AG08395 (cell line): ENCODE measurements around the gene NOL6.
A peak's percentile ranks its signal among the peaks of the same experiment; 100 is the strongest.
"Not testable (repeated sequence)": the region's sequence is repeated elsewhere in the genome, so short reads cannot be mapped to it uniquely, and the experiment has no call there.

Experiments used
- DNase-seq: peaks from one replicate; pipeline ENCODE4 v3.0.0; 2012; ENCODE audit warnings: mixed read lengths, low spot score

Gene NOL6

DNA sequence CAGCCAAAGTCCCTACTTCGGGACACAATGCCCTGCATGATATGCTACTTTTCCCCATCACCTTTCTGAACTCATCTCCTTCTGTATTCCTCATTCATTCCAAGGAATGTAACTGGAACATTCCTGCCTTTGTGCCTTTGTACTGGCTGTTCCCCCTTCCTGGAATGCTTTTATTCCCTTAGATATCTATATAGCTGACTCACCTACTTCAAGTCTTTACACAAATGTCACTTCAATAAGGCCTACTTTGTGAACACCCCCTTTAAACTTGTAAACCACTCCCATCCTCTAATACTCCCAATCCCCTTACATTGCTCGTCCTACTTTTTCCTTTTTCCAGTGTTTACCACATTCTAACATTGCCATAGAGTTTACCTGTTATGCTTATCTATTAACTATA lies 2.4 kb downstream of the NOL6 start:
- DNase-seq: no peak

DNA sequence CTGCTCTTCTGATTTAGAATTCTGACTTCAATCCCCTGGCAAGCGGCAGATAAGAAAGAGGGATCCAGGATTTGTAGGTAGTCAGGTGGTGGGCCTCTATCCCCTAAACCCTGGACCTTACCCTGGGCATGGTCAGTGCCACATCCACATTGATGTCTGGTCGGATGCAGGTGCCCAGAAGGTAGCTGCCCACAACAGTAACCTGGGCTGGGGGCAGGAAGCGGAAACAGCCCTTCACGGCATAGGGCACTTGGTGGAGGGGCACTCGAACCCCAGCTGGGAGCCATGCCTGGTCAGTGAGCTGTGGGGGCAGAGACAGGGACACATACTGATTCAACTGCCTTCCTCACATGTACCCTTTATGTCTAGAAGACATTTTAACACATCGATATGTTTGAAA lies 3.8 kb downstream of the NOL6 start:
- no peak for DNase-seq

DNA sequence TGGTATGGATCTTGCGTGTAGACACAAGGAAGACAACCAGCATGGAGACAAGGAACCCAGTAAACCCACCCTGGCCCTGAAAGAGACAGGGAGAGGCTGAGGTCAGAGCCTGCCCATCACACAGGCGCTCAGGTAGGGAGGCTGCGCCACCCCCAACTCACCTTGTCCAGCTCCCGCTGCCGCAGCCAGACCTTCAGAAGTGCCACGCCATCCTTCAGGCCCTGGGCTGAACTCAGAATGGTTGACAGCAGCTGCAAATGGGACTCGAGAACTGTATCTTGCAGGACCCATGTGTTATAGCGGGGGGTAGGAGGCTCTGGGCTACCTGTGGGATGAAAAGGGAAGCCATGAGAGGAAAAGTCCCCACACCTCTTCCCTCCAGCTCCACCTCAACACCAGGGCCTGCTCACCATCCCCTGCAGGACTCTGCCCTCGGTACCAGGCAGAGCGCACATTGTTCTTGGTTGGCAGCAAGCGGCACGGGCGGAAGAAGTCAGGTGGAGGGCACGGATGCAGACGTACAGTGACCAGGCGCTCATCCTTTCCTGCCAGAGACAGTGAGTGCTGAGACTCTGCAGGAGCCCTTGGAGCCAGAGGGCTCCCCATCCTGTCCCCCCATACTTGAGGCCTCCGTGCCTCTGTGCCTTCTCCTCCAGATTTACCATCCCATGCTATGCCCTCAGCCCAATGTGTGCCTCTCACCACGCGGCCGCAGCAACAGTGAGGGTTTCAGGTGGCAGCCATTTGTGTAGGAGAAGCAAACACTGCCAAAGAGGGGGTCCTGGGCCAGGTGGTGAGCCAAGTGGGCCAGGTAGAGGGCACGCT lies 4.7 kb downstream of the NOL6 start:
- DNase-seq: no peak

DNA sequence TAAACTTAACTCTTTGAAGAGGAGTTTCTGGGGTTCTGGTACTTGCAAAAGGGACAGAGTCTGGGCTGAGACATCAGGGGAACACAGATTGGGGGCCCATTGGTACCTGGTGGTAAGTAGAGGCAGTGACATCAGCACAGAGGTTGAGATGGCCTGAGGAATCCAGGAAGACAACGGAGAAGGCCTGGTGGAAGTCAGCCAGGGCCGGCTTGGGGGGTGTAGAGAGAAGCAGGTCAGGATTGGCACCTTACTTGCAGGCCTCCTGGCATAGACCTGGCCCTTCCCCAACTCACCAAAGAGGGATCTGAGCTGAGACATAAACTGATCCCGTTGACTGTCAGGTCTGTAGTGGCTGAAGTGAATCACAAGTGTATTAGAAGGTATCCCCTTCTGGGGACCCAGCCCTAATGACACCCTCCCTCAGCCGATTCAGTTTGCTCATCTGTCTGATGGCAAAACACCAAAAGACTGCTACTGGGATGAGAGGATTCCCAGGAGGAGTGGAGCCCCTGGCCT lies 5.5 kb downstream of the NOL6 start:
- DNase-seq: no peak

DNA sequence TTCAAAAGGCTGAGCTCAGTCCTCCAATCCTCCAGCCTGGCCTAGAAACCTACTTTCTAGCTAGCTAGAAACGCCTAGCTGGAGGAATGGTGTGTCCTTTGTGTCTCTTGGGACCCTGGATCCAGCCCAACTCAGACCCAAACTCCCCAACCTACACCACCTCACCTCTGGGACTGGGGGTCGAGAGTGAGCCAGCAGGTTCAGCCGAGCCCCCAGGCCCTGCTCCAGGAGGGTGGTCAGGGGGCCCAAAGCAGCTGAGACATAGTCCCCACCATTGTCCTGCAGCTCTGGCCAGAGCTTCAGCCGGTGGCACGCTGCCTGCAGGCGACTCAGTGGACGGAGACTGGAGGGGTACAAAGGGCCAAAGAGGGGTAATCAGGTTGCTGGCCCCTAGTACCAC lies 6.2 kb downstream of the NOL6 start:
- DNase-seq: no peak

DNA sequence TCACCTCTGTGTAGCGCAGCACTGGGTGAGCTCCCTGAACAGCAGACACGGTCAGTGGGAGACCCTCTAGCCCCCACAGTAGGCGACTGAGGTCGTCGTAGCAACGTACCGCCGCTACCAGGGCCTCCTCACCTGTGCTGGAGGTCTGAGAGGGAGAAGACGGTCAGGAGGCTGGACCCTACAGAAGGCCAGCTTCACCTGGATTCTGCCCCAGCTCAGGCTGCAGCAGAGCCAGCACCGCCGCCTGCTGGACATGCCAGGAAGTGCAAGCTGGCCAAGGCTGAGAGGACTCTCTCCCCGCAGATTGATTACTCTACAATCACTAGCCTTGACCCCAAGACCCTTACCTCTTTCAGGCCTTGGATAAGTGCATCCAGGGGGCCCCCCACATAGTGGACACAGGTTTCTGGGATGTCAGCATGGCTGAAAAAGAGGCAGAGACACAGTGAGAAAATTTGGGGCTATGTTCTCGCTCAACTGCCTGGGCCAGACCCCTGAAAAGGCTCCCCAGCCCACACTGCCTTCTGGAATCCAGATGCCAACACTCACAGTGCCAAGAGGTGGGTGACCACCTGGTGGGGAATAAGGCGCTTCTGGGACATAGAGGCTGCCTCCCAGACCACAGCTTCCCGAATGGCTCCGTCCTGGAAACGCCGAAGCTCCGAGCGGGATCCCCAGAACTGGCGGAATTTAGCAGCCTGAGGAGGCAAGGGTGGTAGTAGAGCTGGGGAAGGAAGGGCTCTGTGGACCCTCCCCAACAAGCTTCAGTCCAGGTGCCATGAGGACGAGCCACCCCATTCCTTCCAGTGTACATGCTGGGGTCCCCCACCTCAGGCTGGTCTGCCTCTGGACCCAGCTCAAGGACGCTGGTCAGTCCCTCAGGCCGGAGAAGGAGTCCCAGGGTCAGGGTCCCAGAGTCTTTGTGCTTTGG lies 6.9 kb downstream of the NOL6 start:
- DNase-seq: peak; percentile 72

DNA sequence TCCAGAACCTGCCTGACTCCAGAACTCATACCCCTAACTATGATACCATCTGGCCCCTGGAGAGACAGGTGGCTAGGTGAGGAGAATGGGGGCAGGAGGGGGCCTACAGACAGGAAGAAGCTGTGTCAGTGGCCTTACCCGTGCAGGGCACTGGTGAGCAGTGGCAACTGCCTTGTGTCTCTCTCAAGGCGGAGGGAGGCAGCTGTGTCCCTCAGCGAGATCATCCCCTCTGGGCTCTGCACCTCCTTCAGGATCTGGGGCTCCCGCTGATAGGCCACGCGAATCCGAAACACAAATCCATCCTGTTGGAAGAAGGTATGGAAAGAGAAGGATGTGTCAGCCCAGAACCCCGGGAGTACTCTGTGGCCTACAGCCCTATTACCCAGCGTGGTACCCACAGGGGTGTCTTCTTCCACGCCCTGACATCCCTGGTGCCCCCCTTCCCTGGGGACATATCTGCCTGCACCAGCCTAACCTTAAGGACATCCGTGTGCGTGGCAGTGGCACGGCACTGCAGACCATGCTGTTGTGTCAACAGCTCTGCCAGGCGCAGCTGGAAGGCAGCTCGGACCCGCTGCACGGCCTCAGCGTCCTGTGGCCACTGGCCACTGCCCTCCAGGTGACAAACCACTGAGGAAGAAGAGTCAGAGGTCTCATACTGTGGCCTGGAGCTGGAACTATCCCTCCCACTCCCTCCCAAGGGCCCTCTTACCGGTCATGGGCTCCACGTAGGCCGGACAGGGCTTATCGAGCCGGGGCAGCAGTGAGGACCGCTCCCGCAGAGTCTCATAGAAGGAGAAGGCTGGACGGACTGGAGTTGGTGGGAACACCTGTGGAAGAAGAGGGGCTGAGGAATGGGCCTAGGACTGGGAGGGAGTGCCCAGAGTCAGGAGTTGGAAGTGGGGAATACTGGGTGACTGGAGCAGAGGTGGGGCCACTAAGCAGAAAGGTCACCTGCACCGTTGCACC lies 7.8 kb downstream of the NOL6 start:
- DNase-seq: no peak

DNA sequence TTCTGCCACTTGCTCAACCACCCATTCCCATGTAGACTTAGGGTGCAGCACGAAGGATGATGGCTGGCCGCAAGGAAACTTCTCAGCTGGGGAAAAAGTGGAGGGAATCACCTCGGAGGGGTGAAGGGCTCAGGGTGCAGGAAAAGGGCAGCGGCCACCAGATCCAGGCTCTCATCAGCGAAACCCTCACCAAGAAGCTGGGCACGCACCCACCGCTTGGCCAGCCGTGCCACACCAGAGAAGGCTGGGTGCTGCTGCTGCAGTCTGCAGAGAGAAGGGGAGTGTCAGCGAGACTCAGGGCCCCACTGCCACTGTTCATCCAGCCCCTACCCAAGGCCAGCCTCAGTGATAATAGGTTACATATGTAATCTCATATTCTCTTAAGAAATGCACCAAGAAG lies 8.6 kb downstream of the NOL6 start:
- DNase-seq: no peak

DNA sequence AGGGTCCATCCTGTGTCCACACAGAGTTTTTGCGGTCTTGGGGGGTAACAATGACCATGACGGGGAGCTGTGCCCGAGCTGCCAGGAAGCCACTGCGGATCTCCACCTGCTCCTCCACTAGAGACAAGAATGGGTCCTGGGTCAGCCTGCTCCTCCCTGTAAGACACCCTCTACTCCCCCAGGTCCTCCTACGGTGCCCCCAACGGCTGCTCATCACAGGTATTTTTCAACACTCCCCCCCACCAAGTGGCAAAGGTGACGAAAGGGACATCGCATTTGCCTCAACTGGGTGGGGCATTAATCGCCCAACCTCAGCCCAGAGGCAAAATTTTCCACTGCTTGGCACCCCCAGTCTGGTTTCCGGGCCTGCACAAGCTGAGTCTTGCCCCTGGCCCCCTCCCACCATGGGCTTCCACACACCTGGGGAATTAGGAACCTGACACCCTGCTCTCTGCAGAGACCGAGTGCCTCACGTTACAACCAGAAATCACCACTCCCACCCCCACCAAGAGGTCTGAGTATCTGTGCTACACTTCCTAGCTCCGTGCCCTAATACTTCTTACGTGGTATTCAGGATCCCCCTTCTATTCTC lies 9.6 kb downstream of the NOL6 start:
- DNase-seq: no peak

DNA sequence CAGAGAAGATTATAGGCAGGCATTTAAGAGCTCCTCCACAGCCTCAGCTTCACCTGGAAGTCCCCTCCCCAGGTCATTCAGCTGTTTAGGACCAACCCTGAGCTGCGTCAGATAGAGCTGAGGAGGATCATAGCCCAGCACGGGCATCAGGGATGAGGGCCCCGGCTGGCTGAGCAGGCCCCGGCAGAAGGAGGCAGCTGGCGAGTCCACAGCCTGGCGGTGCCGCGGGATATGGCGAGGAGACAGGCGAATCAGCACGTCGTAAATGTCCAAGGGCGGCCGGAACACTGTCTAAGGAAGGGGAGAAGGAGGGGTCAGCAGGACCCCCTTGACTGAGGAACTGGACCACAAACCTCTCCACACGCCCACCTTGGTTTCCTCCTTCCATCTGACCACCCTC lies 10.6 kb downstream of the NOL6 start:
- DNase-seq: no peak

DNA sequence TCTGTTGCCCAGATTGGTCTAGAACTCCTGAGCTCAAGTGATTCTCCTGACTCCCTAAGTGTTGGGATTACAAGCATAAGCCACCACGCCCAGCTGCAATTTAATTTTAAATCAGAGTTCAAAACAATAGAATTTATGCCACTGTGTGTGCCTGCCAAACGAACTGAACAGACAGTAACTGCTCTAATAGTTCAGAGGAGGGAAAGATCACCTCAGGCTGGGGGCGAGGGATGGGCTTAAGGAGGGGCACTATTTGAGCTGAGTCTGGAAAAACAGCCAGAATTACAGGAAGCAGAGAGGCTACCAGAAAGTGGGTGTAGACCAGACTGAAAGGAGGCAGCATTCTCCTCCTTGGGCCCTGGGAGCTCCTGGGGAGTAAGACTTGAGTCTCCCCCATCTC lies 12.2 kb downstream of the NOL6 start:
- no peak for DNase-seq

DNA sequence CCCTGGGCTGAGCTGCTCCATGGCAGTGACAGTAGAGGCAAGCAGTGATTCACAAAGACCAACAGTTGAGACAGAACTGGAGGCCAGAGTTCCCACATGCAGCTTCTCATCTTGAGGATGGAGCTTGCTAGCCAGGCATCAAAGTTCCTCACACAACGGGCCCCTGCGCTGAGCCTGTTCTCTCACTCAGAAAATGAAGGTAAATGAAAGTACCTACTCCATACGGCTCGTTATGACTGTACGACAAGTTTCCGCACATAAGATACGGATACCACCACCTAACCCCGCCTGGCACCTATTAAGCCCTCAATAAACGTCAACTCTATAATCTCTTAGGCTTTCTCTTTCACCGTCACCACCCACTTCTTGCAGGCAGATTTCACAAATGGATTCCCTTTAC lies 12.9 kb downstream of the NOL6 start:
- DNase-seq: no peak

DNA sequence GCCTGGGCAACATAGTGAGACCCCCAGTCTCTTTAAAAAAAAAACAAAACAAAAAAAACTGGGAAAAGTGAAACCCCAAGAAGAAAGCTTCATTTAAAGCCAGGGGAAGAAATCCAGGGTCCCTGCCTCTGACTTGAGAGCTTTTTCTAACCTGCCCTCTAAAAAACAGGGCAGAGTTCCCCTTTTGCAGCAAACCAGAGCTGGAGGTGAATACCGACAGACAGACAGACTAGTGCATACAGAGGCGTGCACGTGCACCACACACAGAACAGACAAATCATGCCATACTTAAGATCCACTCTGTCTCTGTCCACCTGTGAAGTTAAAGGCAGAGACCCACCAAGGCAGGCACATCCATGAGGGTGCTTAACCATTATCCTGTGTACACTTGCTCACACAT lies 14.6 kb downstream of the NOL6 start:
- DNase-seq: no peak

DNA sequence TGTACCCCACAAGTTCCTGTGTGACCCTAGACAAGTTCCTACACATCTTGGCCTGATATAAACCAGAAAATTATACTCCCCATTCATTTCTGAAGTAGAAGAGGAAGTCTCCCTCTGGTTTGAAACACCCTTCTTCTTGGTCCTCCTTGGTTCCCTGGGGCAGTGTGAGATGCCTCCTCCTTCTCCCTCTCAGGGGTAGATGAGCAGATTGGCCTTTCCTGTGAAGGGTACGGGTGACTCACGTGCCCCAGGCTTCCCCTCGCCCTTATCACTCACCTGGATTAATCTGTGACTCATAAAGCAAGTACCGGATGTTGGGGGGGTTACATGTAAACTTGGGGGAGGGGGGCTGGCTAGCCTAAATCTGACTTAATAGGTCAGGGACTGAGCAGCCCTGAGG lies 15.3 kb downstream of the NOL6 start:
- no peak for DNase-seq

DNA sequence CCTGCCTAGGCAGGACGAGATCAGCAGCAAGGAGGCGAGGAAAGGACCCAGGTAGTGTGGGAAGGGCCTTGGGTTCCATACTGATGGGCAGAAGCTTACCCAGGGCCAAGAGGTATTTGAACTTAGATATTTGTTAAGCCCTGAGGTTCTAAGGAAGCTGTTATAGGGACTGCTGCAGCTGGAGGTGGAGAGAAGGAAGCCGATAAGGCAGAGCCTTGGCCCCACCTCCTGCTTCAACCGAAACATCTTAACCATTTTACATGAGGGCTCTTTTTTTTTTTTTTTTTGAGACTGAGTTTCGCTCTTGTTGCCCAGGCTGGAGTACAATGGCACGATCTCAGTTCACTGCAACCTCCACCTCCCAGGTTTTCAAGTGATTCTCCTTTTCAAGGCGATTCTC lies 17.8 kb downstream of the NOL6 start:
- DNase-seq: no peak

DNA sequence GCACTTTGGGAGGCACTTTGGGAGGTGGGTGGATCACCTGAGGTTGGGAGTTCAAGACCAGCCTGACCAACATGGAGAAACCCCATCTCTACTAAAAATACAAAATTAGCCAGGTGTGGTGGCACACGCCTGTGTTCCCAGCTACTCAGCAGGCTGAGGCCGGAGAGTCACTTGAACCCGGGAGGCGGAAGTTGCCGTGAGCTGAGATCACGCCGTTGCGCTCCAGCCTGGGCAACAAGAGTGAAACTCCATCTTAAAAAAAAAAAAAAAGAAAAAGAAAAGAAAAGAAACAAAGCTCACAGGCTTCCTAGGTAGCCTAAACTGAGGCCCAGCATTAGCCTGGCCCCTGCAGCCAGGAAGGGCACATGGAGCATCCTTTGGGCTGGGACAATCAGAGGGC lies 18.3 kb downstream of the NOL6 start:
- DNase-seq: not testable (repeated sequence)

DNA sequence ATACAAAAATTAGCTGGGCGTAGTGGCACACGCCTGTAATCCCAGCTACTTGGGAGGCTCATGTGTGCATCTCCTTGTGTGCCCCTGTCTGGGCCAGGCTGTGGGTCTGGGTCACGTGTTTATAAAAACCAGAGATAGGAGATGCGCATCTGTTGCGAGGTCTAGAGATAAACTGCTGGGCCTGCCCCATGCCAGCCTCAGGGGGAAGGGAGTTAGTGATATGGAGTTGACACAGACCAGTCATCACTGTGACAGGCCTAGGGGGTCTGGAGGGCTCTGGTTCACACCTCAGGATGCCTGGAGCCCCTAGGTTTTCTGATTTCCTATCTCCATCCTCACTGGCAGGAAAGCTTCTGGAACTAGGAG lies 19.1 kb downstream of the NOL6 start:
- DNase-seq: not testable (repeated sequence)

DNA sequence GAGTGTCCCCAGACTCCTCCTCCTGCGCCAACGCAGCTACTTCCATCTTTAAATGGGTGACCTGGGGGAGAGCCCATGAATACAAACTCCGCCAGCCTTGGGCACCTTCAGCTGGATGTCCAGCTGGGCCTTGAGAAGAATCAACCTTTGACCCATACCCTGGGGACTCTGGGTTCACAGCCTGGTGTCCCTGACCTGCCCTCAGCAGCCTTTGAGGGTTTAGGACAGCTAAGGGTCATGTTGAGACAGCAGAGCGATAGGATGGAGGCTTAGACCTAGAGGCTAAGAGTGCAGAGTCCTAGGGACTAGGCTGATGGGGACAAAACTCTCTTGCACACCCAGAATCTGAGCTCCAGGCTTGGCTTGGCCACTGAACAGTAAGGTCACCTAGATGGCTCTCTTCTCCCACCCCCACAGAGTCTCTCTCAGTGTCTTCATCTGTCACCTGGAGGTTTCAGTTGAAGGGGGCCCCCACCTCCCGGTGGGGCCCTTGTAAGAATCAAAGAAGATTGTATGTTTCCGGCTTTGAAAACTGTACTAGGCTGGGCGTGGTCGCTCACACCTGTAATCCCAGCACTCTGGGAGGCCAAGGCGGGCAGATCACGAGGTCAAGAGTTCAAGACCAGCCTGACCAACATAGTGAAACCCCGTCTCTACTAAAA lies 19.6 kb downstream of the NOL6 start:
- DNase-seq: no peak

DNA sequence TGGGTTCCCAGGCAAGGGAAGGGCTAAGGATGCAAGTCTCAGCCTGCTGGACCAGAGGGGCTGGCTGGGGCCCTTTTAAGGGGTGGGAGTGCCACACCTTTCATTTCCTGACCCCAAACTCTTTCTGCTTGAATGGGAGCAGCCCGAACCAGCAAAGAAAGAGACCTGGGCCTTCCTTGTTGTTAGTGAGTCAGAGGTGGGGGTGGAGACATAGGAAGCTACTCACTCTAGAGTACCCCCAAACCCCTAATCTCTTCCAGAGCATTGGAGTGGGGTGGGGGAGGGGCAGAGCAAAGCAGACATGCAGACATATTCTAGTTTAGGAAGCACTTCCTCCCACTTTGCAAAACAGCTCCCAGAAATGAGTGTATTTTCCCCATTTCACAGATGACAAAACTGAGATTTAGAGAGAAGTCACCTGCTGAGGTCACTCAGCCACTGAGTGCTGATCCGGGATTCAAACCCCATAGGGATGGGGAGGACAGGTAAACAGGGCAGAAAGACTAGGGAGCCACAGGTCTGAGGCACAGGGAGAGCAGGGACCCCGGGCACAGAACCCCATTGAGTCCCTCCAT lies 20.4 kb downstream of the NOL6 start:
- no peak for DNase-seq

DNA sequence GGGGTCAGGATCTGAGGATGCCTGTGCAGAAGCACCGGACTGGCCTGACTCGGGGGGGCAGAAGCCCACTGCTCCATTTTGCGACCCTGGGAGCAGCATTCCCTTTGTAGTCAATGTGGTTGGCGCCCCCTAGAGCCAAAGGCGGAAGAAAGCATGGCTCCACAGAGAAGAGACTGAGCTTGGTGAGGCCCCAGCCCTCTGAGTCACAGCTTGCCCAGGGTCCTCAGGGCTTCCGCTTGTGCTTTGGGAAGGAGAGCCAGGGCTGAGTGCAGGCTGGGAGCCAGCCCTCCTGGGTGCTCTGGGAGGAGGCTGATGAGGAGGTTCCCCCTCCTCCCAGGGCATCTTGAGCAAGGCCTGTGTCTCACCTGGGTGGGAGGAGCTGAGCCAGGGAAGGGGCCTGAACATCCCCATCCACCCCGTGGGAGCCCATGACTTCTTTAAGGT lies 20.9 kb downstream of the NOL6 start:
- DNase-seq: peak; percentile 79
